ENCODE results near the gene STRA6.

The STRA6 gene

GRCh38 chr15:74222240-74223119 lies 19.9 kb upstream of the STRA6 start:
- TF ChIP-seq CTCF (IDR thresholded peaks at IDR 0.05), result no peak

GRCh38 chr15:74221399-74222239 lies 19.0 kb upstream of the STRA6 start:
- no peak for TF ChIP-seq CTCF (IDR thresholded peaks at IDR 0.05)

GRCh38 chr15:74220475-74221248 lies 18.1 kb upstream of the STRA6 start:
- TF ChIP-seq CTCF (IDR thresholded peaks at IDR 0.05), result no peak

- TF ChIP-seq CTCF (IDR thresholded peaks at IDR 0.05), result no peak
These were observed 15.6 kb upstream of the STRA6 start for GRCh38 chr15:74217907-74218885.

DNA sequence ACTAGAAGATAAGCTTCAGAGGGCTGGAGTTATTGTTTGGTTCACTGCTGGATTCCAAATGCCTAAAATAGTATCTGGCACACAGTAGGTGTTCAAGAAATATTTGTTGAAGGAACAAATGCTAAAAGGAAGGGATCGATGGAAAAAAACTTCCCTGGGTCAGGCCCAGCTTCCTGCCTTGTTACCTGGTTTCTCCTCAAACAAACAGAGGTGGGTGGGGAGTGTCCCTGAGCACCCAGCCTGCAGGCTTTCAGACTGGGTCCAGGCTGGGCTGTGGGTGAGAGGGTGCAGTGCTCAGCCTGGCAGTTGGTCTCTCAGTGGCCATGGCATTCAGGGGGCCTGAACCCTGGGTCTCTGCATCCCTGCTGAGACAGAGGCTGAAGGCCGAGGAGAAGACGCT lies 14.4 kb upstream of the STRA6 start:
- no peak for TF ChIP-seq CTCF (IDR thresholded peaks at IDR 0.05)

- no peak for TF ChIP-seq CTCF (IDR thresholded peaks at IDR 0.05)
These were observed 13.4 kb upstream of the STRA6 start for GRCh38 chr15:74215958-74216357.
